DOHH2 (cell line): Measurements from ENCODE around the gene EPS8.

ENCODE experiments used
- H3F3A ChIP-seq: fragments of 200-600 bp; sonication (generic), shearing (Covaris generic); 2 replicates; pipeline ENCODE4 v1.6.0; 2016; ENCODE audit warnings: antibody characterized with exemption, mild to moderate bottlenecking; ENCODE audit not compliant: control insufficient read depth, insufficient read depth
- H3K27ac ChIP-seq: fragments of 200-600 bp; sonication (generic); 2 replicates; pipeline ENCODE4 v1.5.1; 2014; ENCODE audit warnings: low read depth, mild to moderate bottlenecking, low read length, moderate library complexity
- H3K27me3 ChIP-seq: fragments of 200-600 bp; sonication (generic); 2 replicates; pipeline ENCODE4 v1.6.1; 2014; ENCODE audit warnings: mild to moderate bottlenecking, low read length, mixed read lengths; ENCODE audit not compliant: control insufficient read depth
- H3K36me3 ChIP-seq: fragments of 200-600 bp; sonication (generic); 2 replicates; pipeline ENCODE4 v1.6.1; 2014; ENCODE audit warnings: mild to moderate bottlenecking, low read length, moderate library complexity, mixed read lengths; ENCODE audit not compliant: control insufficient read depth
- H3K4me1 ChIP-seq: fragments of 200-600 bp; sonication (generic); 2 replicates; pipeline ENCODE4 v1.6.1; 2014; ENCODE audit warnings: mild to moderate bottlenecking, low read length, mixed read lengths; ENCODE audit not compliant: control insufficient read depth
- H3K4me2 ChIP-seq: fragments of 200-600 bp; sonication (generic); 2 replicates; pipeline ENCODE4 v1.6.0; 2014; ENCODE audit warnings: mild to moderate bottlenecking, low read length, moderate library complexity
- H3K4me3 ChIP-seq: fragments of 200-600 bp; sonication (generic); 2 replicates; pipeline ENCODE4 v1.5.1; 2014; ENCODE audit warnings: mild to moderate bottlenecking, low read length, mixed read lengths
- H3K79me2 ChIP-seq: fragments of 200-600 bp; sonication (generic); 2 replicates; pipeline ENCODE4 v1.6.1; 2014; ENCODE audit warnings: mild to moderate bottlenecking, low read length, mixed read lengths; ENCODE audit not compliant: control insufficient read depth
- H3K9me2 ChIP-seq: fragments of 200-600 bp; sonication (generic); replicated peaks from 2 replicates; pipeline ENCODE4 v1.6.1; 2014; ENCODE audit warnings: mild to moderate bottlenecking, low read length, mixed read lengths; ENCODE audit not compliant: control insufficient read depth
- H3K9me3 ChIP-seq: fragments of 200-600 bp; sonication (generic); 2 replicates; pipeline ENCODE4 v1.6.1; 2014; ENCODE audit warnings: antibody characterized with exemption, low read length, mixed read lengths; ENCODE audit not compliant: control insufficient read depth, insufficient read depth
- H4K20me1 ChIP-seq: fragments of 200-600 bp; sonication (generic); 2 replicates; pipeline ENCODE4 v1.6.0; 2014; ENCODE audit warnings: low read depth, mild to moderate bottlenecking, antibody characterized with exemption, low read length, moderate library complexity; ENCODE audit not compliant: control insufficient read depth, insufficient read depth
- EZH2phosphoT487 ChIP-seq: fragments of 200-600 bp; sonication (generic); IDR thresholded peaks from 2 replicates; pipeline ENCODE4 v1.6.1; 2017; ENCODE audit warnings: borderline replicate concordance, mild to moderate bottlenecking, antibody characterized with exemption, low read length, moderate library complexity, mixed read lengths
- TF ChIP-seq, protein P1 (sequence below): fragments of 200-600 bp; sonication (generic); IDR thresholded peaks from one replicate; pipeline ENCODE4 v1.5.1; 2014; ENCODE audit warnings: antibody characterized with exemption, mild to moderate bottlenecking, low read depth, low read length; ENCODE audit not compliant: poor library complexity, severe bottlenecking

The EPS8 gene

DNA sequence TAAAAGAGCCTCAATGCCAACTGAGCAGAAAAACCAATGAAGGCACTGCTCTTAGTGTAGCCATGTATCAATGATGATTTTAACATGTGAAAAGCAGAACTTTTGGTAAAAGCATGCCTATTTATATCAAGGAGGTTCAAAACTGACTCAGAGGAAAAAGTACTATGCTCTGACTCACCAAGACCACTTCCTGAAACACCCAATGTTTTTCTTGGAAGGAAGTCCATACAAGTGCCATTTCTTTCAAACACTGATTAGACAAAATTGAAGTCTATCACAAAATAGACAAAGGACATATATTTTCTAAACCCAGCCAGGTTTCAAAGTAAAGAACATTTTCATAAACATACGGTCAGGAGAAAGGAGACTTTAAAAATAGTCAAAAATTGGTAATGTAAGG is 88.6 kb downstream of the EPS8 start:
- Histone ChIP-seq H3K4me2 (no peak overlapping the region), H3K9me2 (no peaks in the 10 kb centered on the region), H3K4me1 (no peaks in the 10 kb centered on the region), H3K4me3 (no peak overlapping the region), H3K9me3 (no peaks in the 10 kb centered on the region), H3K36me3 (no peaks in the 10 kb centered on the region), H4K20me1 (no peaks in the 10 kb centered on the region), H3F3A (no peaks in the 10 kb centered on the region), H3K79me2 (no peaks in the 10 kb centered on the region), H3K27ac (no peak overlapping the region), H3K27me3 (peaks cover 6% of the 10 kb centered on the region; the same call in 1 of the 2 replicates)
- TF ChIP-seq EZH2phosphoT487, result no peak
- TF ChIP-seq, protein P1, sequence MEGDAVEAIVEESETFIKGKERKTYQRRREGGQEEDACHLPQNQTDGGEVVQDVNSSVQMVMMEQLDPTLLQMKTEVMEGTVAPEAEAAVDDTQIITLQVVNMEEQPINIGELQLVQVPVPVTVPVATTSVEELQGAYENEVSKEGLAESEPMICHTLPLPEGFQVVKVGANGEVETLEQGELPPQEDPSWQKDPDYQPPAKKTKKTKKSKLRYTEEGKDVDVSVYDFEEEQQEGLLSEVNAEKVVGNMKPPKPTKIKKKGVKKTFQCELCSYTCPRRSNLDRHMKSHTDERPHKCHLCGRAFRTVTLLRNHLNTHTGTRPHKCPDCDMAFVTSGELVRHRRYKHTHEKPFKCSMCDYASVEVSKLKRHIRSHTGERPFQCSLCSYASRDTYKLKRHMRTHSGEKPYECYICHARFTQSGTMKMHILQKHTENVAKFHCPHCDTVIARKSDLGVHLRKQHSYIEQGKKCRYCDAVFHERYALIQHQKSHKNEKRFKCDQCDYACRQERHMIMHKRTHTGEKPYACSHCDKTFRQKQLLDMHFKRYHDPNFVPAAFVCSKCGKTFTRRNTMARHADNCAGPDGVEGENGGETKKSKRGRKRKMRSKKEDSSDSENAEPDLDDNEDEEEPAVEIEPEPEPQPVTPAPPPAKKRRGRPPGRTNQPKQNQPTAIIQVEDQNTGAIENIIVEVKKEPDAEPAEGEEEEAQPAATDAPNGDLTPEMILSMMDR, result no peak

- H3K36me3 ChIP-seq, result no peaks in the 10 kb centered on the region
- H3K27ac ChIP-seq, result no peak overlapping the region
- H3K4me3 ChIP-seq, result no peak overlapping the region
- H4K20me1 ChIP-seq, result no peaks in the 10 kb centered on the region
- H3K27me3 ChIP-seq, result peaks cover 6% of the 10 kb centered on the region; the same call in 1 of the 2 replicates
- no peaks in the 10 kb centered on the region for H3F3A ChIP-seq
- H3K4me2 ChIP-seq, result no peak overlapping the region
- TF ChIP-seq, protein P1, result no peak
- TF ChIP-seq EZH2phosphoT487, result no peak
- H3K4me1 ChIP-seq, result no peaks in the 10 kb centered on the region
- no peaks in the 10 kb centered on the region for H3K9me2 ChIP-seq
- no peaks in the 10 kb centered on the region for H3K79me2 ChIP-seq
- H3K9me3 ChIP-seq, result no peaks in the 10 kb centered on the region
Observed at GRCh38 chr12:15699886-15700285, 89.3 kb downstream of the EPS8 start.

- H3F3A ChIP-seq, result no peaks in the 10 kb centered on the region
- no peak overlapping the region for H3K4me3 ChIP-seq
- TF ChIP-seq, protein P1, result no peak
- TF ChIP-seq EZH2phosphoT487, result no peak
- H3K79me2 ChIP-seq, result no peaks in the 10 kb centered on the region
- no peak overlapping the region for H3K27ac ChIP-seq
- H3K4me1 ChIP-seq, result no peaks in the 10 kb centered on the region
- H3K27me3 ChIP-seq, result peaks cover 6% of the 10 kb centered on the region; the same call in 1 of the 2 replicates
- H3K36me3 ChIP-seq, result no peaks in the 10 kb centered on the region
- H4K20me1 ChIP-seq, result no peaks in the 10 kb centered on the region
- no peaks in the 10 kb centered on the region for H3K9me3 ChIP-seq
- no peak overlapping the region for H3K4me2 ChIP-seq
- no peaks in the 10 kb centered on the region for H3K9me2 ChIP-seq
Observed at GRCh38 chr12:15698377-15698871, 90.8 kb downstream of the EPS8 start.

DNA sequence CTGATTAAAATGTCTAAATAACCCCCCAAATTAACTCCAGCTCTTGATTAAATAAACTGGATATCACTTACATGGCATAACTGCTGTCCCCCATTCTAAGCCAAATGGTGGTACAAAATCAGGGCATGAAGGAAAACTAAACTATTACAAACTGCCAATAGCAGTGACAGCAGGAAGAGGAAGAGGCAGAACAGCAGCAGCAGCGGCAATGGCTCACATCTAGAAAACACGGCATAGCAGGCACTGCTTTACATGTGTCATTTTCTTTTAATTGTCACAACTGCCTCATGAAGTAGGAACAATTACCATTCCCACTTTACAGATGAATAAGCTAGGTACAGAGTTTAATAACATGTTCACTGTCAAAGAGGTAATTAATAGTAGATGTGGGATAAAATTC is 92.0 kb downstream of the EPS8 start:
- Histone ChIP-seq H3K79me2 (no peaks in the 10 kb centered on the region), H3K4me3 (no peak overlapping the region), H3K27me3 (peaks cover 6% of the 10 kb centered on the region; the same call in 1 of the 2 replicates), H3K4me2 (no peak overlapping the region), H4K20me1 (no peaks in the 10 kb centered on the region), H3K36me3 (no peaks in the 10 kb centered on the region), H3K4me1 (no peaks in the 10 kb centered on the region), H3K27ac (no peak overlapping the region), H3K9me2 (no peaks in the 10 kb centered on the region), H3F3A (no peaks in the 10 kb centered on the region), H3K9me3 (no peaks in the 10 kb centered on the region)
- TF ChIP-seq EZH2phosphoT487, result no peak
- TF ChIP-seq, protein P1, result no peak
